SK-N-DZ (cell line): ENCODE measurements around the gene POLG.
"Not testable (repeated sequence)": the region's sequence is repeated elsewhere in the genome, so short reads cannot be mapped to it uniquely, and the experiment has no call there.

Experiments used
- DNase-seq: peaks from one replicate; pipeline ENCODE4 v3.0.0-alpha.2; 2015; ENCODE audit warnings: low spot score
- small RNA-seq, 2 experiments: library from RNA; depleted of rRNA; stranded (forward); fragments of <200 nt; gene quantifications; one replicate each; pipeline ENCODE3, GENCODE V24; 2014

Gene POLG

DNA sequence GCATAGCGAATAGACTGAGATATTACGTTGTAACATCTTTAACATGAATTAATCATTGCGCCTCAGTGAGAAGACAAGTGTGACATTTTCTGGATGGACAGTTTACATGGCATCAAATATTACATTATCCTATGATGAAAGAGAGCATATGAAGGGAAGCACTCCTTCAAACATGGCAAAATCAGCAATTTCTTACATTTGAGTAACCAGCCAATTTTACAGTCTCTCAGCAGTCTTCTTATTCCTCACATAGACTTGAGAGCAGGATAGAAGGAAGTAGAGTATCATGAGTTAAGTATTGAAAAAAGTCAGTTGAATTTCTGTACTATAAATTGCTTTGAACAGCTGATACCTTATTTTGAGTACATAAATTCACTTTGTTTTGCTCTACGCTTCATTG is 52.0 kb downstream of the POLG start:
- DNase-seq, result no peak

DNA sequence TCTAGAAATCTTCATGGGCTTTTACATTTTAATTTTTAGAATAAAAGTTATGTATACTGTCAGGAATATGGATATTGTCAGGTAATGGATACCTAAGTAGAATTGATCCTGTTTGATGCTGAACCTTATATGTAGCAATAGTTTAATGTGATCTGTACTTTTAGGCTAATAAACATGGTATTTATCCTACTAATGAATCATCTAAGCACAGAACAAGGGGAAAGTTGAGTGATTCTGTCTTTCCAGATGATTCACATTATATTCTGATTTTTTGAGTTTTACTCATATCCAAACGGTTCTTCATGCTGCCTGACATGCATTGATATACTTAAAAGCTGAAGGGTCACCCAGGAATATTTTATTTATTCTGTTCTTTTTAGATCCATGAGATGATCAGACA is 56.3 kb downstream of the POLG start:
- no peak for DNase-seq

DNA sequence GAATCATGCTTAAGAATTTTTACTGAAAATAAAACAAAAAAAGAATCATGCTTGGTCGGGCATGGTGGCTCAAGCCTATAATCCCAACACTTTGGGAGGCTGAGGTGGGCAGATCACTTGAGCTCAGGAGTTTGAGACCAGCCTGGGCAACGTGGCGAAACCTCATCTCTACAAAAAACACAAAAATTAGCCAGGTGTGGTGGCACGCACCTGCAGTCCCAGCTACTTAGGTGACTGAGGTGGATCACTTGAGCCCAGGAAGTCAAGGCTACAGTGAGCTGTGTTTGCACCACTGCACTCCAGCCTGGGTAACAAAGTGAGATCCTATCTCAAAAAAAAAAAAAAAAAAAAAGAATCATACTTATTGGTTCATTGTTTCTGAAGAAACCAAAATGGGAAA is 57.3 kb downstream of the POLG start:
- DNase-seq, result not testable (repeated sequence)

Small RNA genes lying within 50 kb of the gene (small RNA-seq; reads per million reads assigned to genes)
- gene MIR6766, result 0 reads per million in 2 experiments
